Measurements from ENCODE around the gene GPR65.

Gene GPR65

GRCh38 chr14:88005050-88005481 is at the start of gene GPR65:
GPR65 (plus strand) TSS chr14:88005135; CDS start chr14:88010848, 5,713 bp downstream.
- Histone ChIP-seq H3K9me3 (ENCODE audit: low read length) (no peaks in the 10 kb centered on the region), H3K4me1 (ENCODE audit: insufficient read depth, low read length) (no peaks in the 10 kb centered on the region), H3K27me3 (ENCODE audit: control insufficient read depth in 1 of 2, insufficient read depth in 2 of 2, low read length in 2 of 2) (no peaks in the 10 kb centered on the region), H3K4me3 (ENCODE audit: low read depth in 1 of 2, low read length in 2 of 2) (no peak within 1 kb of the TSS), H3K36me3 (ENCODE audit: insufficient read depth, low read length) (no peaks in the 10 kb centered on the region), H3K9ac (ENCODE audit: low read length) (no peak within 1 kb of the TSS), H3K27ac (ENCODE audit: low read depth, low read length) (no peak within 1 kb of the TSS)

GRCh38 chr14:87955501-87955900 is 49.4 kb upstream of the GPR65 start:
- Histone ChIP-seq H3K4me3 (ENCODE audit: low read depth in 1 of 2, low read length in 2 of 2) (no peak overlapping the region), H3K27ac (ENCODE audit: low read depth, low read length) (no peak overlapping the region), H3K4me1 (ENCODE audit: insufficient read depth, low read length) (no peaks in the 10 kb centered on the region), H3K27me3 (ENCODE audit: control insufficient read depth in 1 of 2, insufficient read depth in 2 of 2, low read length in 2 of 2) (no peaks in the 10 kb centered on the region), H3K9ac (ENCODE audit: low read length) (no peak overlapping the region), H3K9me3 (ENCODE audit: low read length) (no peaks in the 10 kb centered on the region), H3K36me3 (ENCODE audit: insufficient read depth, low read length) (no peaks in the 10 kb centered on the region)

GRCh38 chr14:87960013-87960787 is 44.7 kb upstream of the GPR65 start:
- Histone ChIP-seq H3K36me3 (ENCODE audit: insufficient read depth, low read length) (peaks cover 19% of the 10 kb centered on the region), H3K9ac (ENCODE audit: low read length) (no peak overlapping the region), H3K4me3 (ENCODE audit: low read depth in 1 of 2, low read length in 2 of 2) (no peak overlapping the region), H3K27me3 (ENCODE audit: control insufficient read depth in 1 of 2, insufficient read depth in 2 of 2, low read length in 2 of 2) (no peaks in the 10 kb centered on the region), H3K4me1 (ENCODE audit: insufficient read depth, low read length) (no peaks in the 10 kb centered on the region), H3K27ac (ENCODE audit: low read depth, low read length) (no peak overlapping the region), H3K9me3 (ENCODE audit: low read length) (no peaks in the 10 kb centered on the region)

- no peak overlapping the region for H3K27ac ChIP-seq (ENCODE audit: low read depth, low read length)
Observed at GRCh38 chr14:87961246-87961645, 43.7 kb upstream of the GPR65 start.

GRCh38 chr14:87966816-87967215 is 38.1 kb upstream of the GPR65 start:
- Histone ChIP-seq H3K9me3 (ENCODE audit: low read length) (no peaks in the 10 kb centered on the region), H3K27ac (ENCODE audit: low read depth, low read length) (no peak overlapping the region), H3K9ac (ENCODE audit: low read length) (no peak overlapping the region), H3K4me3 (ENCODE audit: low read depth in 1 of 2, low read length in 2 of 2) (no peak overlapping the region), H3K4me1 (ENCODE audit: insufficient read depth, low read length) (no peaks in the 10 kb centered on the region), H3K27me3 (ENCODE audit: control insufficient read depth in 1 of 2, insufficient read depth in 2 of 2, low read length in 2 of 2) (no peaks in the 10 kb centered on the region), H3K36me3 (ENCODE audit: insufficient read depth, low read length) (peaks cover 20% of the 10 kb centered on the region)

More at GRCh38 chr14:87961246-87961645, 43.7 kb upstream of the GPR65 start:
- H3K4me1 ChIP-seq (ENCODE audit: insufficient read depth, low read length): no peaks in the 10 kb centered on the region
- H3K9ac ChIP-seq (ENCODE audit: low read length): no peak overlapping the region
- H3K4me3 ChIP-seq (ENCODE audit: low read depth in 1 of 2, low read length in 2 of 2): no peak overlapping the region
- peaks cover 19% of the 10 kb centered on the region for H3K36me3 ChIP-seq (ENCODE audit: insufficient read depth, low read length)
- no peaks in the 10 kb centered on the region for H3K27me3 ChIP-seq (ENCODE audit: control insufficient read depth in 1 of 2, insufficient read depth in 2 of 2, low read length in 2 of 2)
- H3K9me3 ChIP-seq (ENCODE audit: low read length): no peaks in the 10 kb centered on the region

- Histone ChIP-seq H3K9ac (ENCODE audit: low read length) (no peak overlapping the region), H3K4me3 (ENCODE audit: low read depth in 1 of 2, low read length in 2 of 2) (no peak overlapping the region), H3K27ac (ENCODE audit: low read depth, low read length) (no peak overlapping the region), H3K36me3 (ENCODE audit: insufficient read depth, low read length) (peaks cover 15% of the 10 kb centered on the region), H3K4me1 (ENCODE audit: insufficient read depth, low read length) (no peaks in the 10 kb centered on the region), H3K9me3 (ENCODE audit: low read length) (no peaks in the 10 kb centered on the region), H3K27me3 (ENCODE audit: control insufficient read depth in 1 of 2, insufficient read depth in 2 of 2, low read length in 2 of 2) (no peaks in the 10 kb centered on the region)
Observed at GRCh38 chr14:87967496-87967895, 37.4 kb upstream of the GPR65 start.

- Histone ChIP-seq H3K9ac (ENCODE audit: low read length) (no peak overlapping the region), H3K27me3 (ENCODE audit: control insufficient read depth in 1 of 2, insufficient read depth in 2 of 2, low read length in 2 of 2) (no peaks in the 10 kb centered on the region), H3K4me1 (ENCODE audit: insufficient read depth, low read length) (no peaks in the 10 kb centered on the region), H3K4me3 (ENCODE audit: low read depth in 1 of 2, low read length in 2 of 2) (no peak overlapping the region), H3K9me3 (ENCODE audit: low read length) (no peaks in the 10 kb centered on the region), H3K36me3 (ENCODE audit: insufficient read depth, low read length) (peaks cover 5% of the 10 kb centered on the region), H3K27ac (ENCODE audit: low read depth, low read length) (no peak overlapping the region)
Observed at GRCh38 chr14:87971010-87971409, 33.9 kb upstream of the GPR65 start.

GRCh38 chr14:87975636-87976035 is 29.3 kb upstream of the GPR65 start:
- H3K9me3 ChIP-seq (ENCODE audit: low read length): no peaks in the 10 kb centered on the region
- no peaks in the 10 kb centered on the region for H3K27me3 ChIP-seq (ENCODE audit: control insufficient read depth in 1 of 2, insufficient read depth in 2 of 2, low read length in 2 of 2)
- peaks cover 5% of the 10 kb centered on the region for H3K36me3 ChIP-seq (ENCODE audit: insufficient read depth, low read length)
- no peak overlapping the region for H3K9ac ChIP-seq (ENCODE audit: low read length)
- H3K27ac ChIP-seq (ENCODE audit: low read depth, low read length): no peak overlapping the region
- H3K4me1 ChIP-seq (ENCODE audit: insufficient read depth, low read length): no peaks in the 10 kb centered on the region
- H3K4me3 ChIP-seq (ENCODE audit: low read depth in 1 of 2, low read length in 2 of 2): no peak overlapping the region

- Histone ChIP-seq H3K36me3 (ENCODE audit: insufficient read depth, low read length) (peaks cover 7% of the 10 kb centered on the region), H3K27ac (ENCODE audit: low read depth, low read length) (no peak overlapping the region)
Observed at GRCh38 chr14:87979689-87980088, 25.2 kb upstream of the GPR65 start.

GRCh38 chr14:87989221-87989955 is 15.5 kb upstream of the GPR65 start:
- no peak overlapping the region for H3K9ac ChIP-seq (ENCODE audit: low read length)
- no peaks in the 10 kb centered on the region for H3K36me3 ChIP-seq (ENCODE audit: insufficient read depth, low read length)
- H3K4me3 ChIP-seq (ENCODE audit: low read depth in 1 of 2, low read length in 2 of 2): no peak overlapping the region
- peaks cover 13% of the 10 kb centered on the region for H3K4me1 ChIP-seq (ENCODE audit: insufficient read depth, low read length)
- no peak overlapping the region for H3K27ac ChIP-seq (ENCODE audit: low read depth, low read length)
- H3K9me3 ChIP-seq (ENCODE audit: low read length): no peaks in the 10 kb centered on the region
- no peaks in the 10 kb centered on the region for H3K27me3 ChIP-seq (ENCODE audit: control insufficient read depth in 1 of 2, insufficient read depth in 2 of 2, low read length in 2 of 2)

More at GRCh38 chr14:87979689-87980088, 25.2 kb upstream of the GPR65 start:
- no peak overlapping the region for H3K4me3 ChIP-seq (ENCODE audit: low read depth in 1 of 2, low read length in 2 of 2)
- H3K9me3 ChIP-seq (ENCODE audit: low read length): no peaks in the 10 kb centered on the region
- H3K4me1 ChIP-seq (ENCODE audit: insufficient read depth, low read length): no peaks in the 10 kb centered on the region
- no peak overlapping the region for H3K9ac ChIP-seq (ENCODE audit: low read length)
- no peaks in the 10 kb centered on the region for H3K27me3 ChIP-seq (ENCODE audit: control insufficient read depth in 1 of 2, insufficient read depth in 2 of 2, low read length in 2 of 2)

GRCh38 chr14:87989956-87990299 is 15.0 kb upstream of the GPR65 start:
- H3K4me1 ChIP-seq (ENCODE audit: insufficient read depth, low read length): peaks cover 13% of the 10 kb centered on the region
- H3K9ac ChIP-seq (ENCODE audit: low read length): no peak overlapping the region

More at GRCh38 chr14:87989956-87990299, 15.0 kb upstream of the GPR65 start:
- Histone ChIP-seq H3K36me3 (ENCODE audit: insufficient read depth, low read length) (no peaks in the 10 kb centered on the region), H3K27me3 (ENCODE audit: control insufficient read depth in 1 of 2, insufficient read depth in 2 of 2, low read length in 2 of 2) (no peaks in the 10 kb centered on the region), H3K27ac (ENCODE audit: low read depth, low read length) (no peak overlapping the region), H3K4me3 (ENCODE audit: low read depth in 1 of 2, low read length in 2 of 2) (no peak overlapping the region), H3K9me3 (ENCODE audit: low read length) (no peaks in the 10 kb centered on the region)
